ENCODE data around the gene ADORA1. TPM values are rescaled to one million over a fixed set of nuclear protein-coding genes. Genes with fewer than 3 reads are reported as not detected.

ADORA1 gene
- total RNA-seq, 1 donor from 2014 or later: 0.21 TPM

DNA sequence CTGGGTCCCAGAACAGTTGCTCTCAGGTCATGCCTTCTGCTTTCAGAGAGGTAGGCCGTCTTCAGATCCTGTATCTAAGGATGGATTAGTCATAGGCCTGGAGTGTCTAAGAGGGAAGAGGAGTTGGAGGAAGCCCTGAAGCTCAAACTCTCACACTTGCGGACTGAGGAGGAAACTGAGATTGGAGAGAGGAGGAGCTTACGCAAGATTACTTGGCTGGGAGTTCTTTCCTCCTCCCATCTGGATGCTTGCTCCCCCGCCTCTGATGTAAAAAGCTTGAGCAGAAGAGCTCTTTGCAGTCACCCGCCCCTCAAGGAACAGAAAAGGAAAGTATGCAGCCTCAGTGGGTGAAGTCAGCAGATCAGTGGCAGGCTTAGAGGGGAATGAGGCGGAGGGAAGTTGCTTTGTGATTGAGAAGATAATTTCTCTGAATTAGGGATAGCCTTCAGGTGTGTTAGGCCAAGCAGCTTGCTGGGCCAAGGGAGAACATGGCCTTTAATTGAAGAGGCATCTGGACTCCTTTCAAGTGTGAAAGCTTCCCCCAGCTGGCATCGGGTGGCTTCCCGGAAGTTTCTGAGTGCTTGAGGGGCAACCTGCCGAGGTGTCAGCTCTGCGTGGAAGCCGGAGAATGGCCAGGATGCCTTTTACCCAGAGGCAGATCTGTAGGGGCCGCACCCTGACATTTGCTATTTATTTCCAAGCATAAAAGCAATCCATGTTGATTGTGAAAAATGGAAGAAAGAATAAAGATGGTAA lies 6.6 kb downstream of the ADORA1 start:
- Mint-ChIP-seq H3K36me3 (ENCODE audit: unreplicated experiment) (no peaks in the 10 kb centered on the region), H3K27ac (ENCODE audit: unreplicated experiment) (no peak overlapping the region), H3K9me3 (ENCODE audit: unreplicated experiment) (no peaks in the 10 kb centered on the region), H3K4me1 (ENCODE audit: unreplicated experiment) (peaks cover 8% of the 10 kb centered on the region), H3K27me3 (ENCODE audit: unreplicated experiment) (peaks cover 18% of the 10 kb centered on the region), H3K4me3 (ENCODE audit: unreplicated experiment) (no peak overlapping the region)
- no peak for DNase-seq (ENCODE audit: extremely low spot score, unreplicated experiment)
- TF ChIP-seq, protein P1, sequence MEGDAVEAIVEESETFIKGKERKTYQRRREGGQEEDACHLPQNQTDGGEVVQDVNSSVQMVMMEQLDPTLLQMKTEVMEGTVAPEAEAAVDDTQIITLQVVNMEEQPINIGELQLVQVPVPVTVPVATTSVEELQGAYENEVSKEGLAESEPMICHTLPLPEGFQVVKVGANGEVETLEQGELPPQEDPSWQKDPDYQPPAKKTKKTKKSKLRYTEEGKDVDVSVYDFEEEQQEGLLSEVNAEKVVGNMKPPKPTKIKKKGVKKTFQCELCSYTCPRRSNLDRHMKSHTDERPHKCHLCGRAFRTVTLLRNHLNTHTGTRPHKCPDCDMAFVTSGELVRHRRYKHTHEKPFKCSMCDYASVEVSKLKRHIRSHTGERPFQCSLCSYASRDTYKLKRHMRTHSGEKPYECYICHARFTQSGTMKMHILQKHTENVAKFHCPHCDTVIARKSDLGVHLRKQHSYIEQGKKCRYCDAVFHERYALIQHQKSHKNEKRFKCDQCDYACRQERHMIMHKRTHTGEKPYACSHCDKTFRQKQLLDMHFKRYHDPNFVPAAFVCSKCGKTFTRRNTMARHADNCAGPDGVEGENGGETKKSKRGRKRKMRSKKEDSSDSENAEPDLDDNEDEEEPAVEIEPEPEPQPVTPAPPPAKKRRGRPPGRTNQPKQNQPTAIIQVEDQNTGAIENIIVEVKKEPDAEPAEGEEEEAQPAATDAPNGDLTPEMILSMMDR (IDR thresholded peaks at IDR 0.05): no peak

DNA sequence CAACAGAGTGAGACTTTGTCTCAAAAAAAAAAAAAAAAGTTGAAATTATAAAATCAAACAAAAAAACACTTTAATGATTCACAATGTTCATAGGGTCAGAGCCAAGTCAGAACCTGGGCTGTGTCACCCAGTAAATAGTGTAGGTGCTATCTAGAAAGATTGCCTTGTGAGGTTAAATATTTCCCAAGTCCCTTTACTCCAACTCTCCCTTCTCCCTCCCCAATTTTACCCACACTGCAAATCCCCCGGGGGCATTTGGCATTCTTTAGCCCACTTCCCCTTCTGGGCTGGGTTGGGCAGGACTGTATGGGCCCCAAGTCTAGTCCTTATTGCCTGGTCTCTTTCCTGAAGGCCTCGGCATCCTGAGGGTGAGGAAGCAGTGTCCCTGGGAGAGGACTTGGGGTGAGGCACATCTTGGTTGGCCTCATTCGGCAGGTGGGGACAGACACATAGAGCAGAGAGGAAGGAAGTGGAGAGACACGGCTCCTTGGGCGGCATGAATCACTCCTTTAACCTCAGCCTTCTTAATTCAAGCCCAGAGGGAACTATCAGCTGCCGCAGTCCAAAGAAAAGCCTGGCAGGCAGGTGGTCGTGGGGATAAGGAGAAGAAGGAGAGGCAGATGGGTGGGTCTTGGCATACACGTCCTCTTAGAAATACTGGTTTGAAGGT lies 8.2 kb downstream of the ADORA1 start:
- DNase-seq (ENCODE audit: extremely low spot score, unreplicated experiment): no peak
- no peak overlapping the region for H3K27ac Mint-ChIP-seq (ENCODE audit: unreplicated experiment)
- TF ChIP-seq, protein P1 (IDR thresholded peaks at IDR 0.05): no peak

DNA sequence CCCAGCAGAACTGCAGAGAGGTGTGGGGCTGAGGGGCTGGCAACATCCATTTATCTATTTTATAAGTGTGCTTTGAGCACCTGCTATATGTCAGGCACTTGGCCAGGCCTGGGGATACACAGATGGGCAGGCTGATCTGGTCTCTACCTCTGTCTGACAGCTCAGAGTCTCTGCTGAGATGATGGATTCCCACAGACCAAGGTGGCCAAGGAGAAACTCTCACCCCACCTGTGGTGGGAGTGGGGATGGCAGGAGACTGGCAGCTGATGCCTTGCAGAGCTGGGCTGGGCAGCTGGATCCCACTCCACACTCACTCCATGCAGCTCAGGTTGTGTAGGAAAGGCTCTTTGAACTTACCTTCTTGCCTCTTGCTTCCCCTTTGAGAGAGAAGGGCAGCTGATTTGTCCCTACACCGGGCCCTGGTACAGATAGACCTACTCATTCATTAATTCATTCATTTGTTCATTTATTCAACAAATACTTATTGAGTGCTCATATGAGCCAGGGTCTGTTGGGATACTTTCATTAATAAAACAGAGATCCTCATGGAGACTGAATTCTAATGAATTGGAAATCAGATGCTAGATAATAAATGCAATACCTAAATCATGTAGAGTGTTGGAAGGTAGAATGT lies 9.0 kb downstream of the ADORA1 start:
- Mint-ChIP-seq H3K36me3 (ENCODE audit: unreplicated experiment) (no peaks in the 10 kb centered on the region), H3K4me1 (ENCODE audit: unreplicated experiment) (no peaks in the 10 kb centered on the region), H3K27ac (ENCODE audit: unreplicated experiment) (no peak overlapping the region), H3K4me3 (ENCODE audit: unreplicated experiment) (no peak overlapping the region), H3K27me3 (ENCODE audit: unreplicated experiment) (peaks cover 15% of the 10 kb centered on the region), H3K9me3 (ENCODE audit: unreplicated experiment) (no peaks in the 10 kb centered on the region)
- no peak for DNase-seq (ENCODE audit: extremely low spot score, unreplicated experiment)
- TF ChIP-seq, protein P1 (IDR thresholded peaks at IDR 0.05): no peak

More for the DNA sequence above, 8.2 kb downstream of the ADORA1 start:
- H3K4me3 Mint-ChIP-seq (ENCODE audit: unreplicated experiment): no peak overlapping the region
- no peaks in the 10 kb centered on the region for H3K36me3 Mint-ChIP-seq (ENCODE audit: unreplicated experiment)
- no peaks in the 10 kb centered on the region for H3K9me3 Mint-ChIP-seq (ENCODE audit: unreplicated experiment)
- H3K27me3 Mint-ChIP-seq (ENCODE audit: unreplicated experiment): peaks cover 15% of the 10 kb centered on the region
- no peaks in the 10 kb centered on the region for H3K4me1 Mint-ChIP-seq (ENCODE audit: unreplicated experiment)

DNA sequence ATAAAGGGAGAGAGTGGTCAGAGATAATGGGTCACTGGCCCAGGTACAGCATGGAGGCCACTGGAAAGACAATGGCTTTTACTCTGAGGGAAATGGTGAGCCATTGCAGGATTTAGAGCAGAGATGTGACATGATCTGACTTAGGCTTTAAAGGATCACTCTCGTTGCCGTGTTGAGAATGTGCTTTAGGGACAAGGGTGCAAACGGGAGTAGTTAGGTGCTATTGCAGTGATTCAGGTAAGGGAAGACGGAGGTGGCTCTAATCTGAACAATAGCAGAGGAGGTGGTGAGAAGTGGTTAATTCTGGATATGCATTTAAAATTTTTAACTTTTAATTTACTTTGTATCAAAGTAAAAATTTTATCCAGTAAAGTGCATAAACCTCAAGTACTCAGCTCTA lies 9.8 kb downstream of the ADORA1 start:
- Mint-ChIP-seq H3K4me3 (ENCODE audit: unreplicated experiment) (no peak overlapping the region), H3K27ac (ENCODE audit: unreplicated experiment) (no peak overlapping the region), H3K27me3 (ENCODE audit: unreplicated experiment) (peaks cover 15% of the 10 kb centered on the region), H3K9me3 (ENCODE audit: unreplicated experiment) (no peaks in the 10 kb centered on the region), H3K36me3 (ENCODE audit: unreplicated experiment) (no peaks in the 10 kb centered on the region), H3K4me1 (ENCODE audit: unreplicated experiment) (no peaks in the 10 kb centered on the region)
- TF ChIP-seq, protein P1 (IDR thresholded peaks at IDR 0.05): no peak
- no peak for DNase-seq (ENCODE audit: extremely low spot score, unreplicated experiment)

DNA sequence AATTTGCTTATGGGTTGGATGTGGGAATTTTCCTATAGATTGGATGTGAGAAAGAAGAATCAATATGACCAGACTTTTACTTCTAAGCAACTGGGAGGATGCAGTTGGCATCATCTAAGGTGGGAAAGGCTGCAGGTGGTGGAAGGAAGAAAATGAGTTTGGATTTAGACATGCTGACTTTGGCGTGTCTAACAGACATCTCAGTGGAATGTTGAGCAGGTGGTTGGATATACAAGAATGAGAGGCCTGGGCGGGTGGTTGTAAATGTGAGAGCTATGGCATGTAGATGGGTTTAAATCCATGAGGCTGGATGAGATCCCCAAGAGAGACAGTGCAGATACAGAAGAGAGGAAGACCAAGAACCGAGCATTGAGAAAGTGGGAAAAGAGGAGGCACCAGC lies 10.5 kb downstream of the ADORA1 start:
- H3K27ac Mint-ChIP-seq (ENCODE audit: unreplicated experiment): no peak overlapping the region
- H3K4me1 Mint-ChIP-seq (ENCODE audit: unreplicated experiment): no peaks in the 10 kb centered on the region
- H3K36me3 Mint-ChIP-seq (ENCODE audit: unreplicated experiment): no peaks in the 10 kb centered on the region
- DNase-seq (ENCODE audit: extremely low spot score, unreplicated experiment): no peak
- H3K9me3 Mint-ChIP-seq (ENCODE audit: unreplicated experiment): no peaks in the 10 kb centered on the region
- no peak overlapping the region for H3K4me3 Mint-ChIP-seq (ENCODE audit: unreplicated experiment)
- peaks cover 18% of the 10 kb centered on the region for H3K27me3 Mint-ChIP-seq (ENCODE audit: unreplicated experiment)
- TF ChIP-seq, protein P1 (IDR thresholded peaks at IDR 0.05): no peak
